Forelimb muscle (tissue), 1 donor: Measurements from ENCODE around the gene TTC3. TPM values are rescaled to one million over a fixed set of nuclear protein-coding genes. Genes with fewer than 3 reads are reported as not detected.

Experiments used
- DNase-seq: peaks from one replicate; pipeline ENCODE4 v3.0.0-alpha.2; 2013; ENCODE audit warnings: low read depth
- polyA plus RNA-seq: library from polyadenylated mRNA; unstranded; fragments of 120-200 nt; gene quantifications from one replicate; pipeline ENCODE4 v1.2.1, GENCODE V29; 2013; ENCODE audit not compliant: insufficient read length

TTC3 gene
- polyA plus RNA-seq, 1 donor, result 115 TPM

DNA sequence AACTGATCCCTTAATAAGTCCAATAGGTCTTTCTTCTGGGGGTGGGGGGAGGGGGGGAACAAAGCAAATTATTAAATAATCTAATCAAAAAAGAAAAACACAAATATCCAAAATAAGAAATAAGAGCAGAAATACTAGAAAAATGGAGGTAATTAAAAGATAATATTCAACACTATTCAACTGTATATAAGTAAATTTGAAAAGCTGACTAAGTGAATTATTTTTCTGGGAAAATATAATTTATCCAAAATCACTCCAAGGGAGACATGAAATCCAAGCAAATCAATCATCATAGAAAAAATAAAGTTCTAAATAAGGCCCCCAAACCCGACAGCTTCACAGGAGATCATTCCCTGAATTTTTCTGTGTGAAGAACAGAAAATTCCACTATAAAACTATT lies 175.2 kb downstream of the TTC3 start:
- no peak for DNase-seq

DNA sequence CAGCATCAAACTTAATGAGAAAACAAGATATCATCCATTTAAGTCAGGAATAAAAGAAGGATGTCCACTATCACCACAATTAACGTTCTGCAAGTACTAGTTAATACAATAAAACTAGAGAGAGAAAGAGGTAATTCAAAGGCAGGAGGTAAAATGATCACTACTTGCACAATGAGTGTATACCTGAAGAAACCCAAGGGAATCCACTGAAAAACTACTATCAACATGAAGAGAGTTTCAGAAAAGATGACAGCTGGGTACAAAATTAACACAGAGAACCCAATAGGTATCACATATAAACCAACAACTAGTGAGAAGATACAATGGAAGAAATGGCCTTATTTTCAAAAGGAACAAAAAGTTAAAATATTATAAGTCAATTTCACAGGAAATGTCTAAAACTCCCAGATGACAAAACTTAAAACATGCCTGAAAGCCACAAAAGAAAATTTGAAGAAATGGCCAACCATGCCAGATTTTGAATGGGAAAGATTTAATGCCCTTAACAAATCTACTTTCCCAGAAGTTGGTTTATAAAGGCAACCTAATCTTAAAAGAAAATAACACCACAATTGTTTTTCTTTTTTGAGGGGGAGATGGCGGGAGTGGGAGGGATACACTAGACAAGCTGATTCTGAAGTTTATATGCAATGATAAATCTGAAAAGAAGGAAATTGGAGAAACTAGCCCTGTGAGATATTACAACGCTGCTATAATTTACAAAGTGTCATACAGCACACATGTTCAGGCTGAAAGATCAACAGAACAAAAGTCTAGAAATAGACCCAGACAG lies 176.3 kb downstream of the TTC3 start:
- DNase-seq, result no peak

DNA sequence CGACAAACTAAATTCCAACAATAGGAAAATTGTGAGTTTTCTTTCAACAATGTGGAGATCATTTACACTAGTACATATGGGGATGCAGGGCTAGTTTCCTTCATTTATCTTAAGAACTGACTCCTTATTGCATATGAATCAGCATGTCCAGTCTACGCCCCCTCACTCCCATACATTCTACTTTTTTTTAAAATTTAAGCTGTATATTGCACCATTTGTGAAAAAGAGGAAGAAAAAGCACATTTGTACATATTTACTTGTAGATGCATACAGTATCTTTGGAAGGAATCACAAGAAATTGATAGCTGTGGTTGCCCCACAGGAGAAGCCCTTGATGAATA lies 178.2 kb downstream of the TTC3 start:
- no peak for DNase-seq

Other genes starting within 250 kb of the TTC3 start
- 10.9 TPM for gene HLCS, start 106.6 kb upstream of the TTC3 start, polyA plus RNA-seq
- 0.11 TPM for gene RIPPLY3, start 66.6 kb upstream of the TTC3 start, polyA plus RNA-seq
- 33.4 TPM for gene PIGP, start 183 bp upstream of the TTC3 start, polyA plus RNA-seq
- 29.3 TPM for gene VPS26C, start 194.1 kb downstream of the TTC3 start, polyA plus RNA-seq